B cell (primary cell): ENCODE measurements around the gene TRA2A.

Experiments used
- EZH2 ChIP-seq: IDR thresholded peaks from 2 replicates; pipeline ENCODE4 v1.6.1; 2012; ENCODE audit warnings: borderline replicate concordance, low read depth, mild to moderate bottlenecking, moderate library complexity, low read length; ENCODE audit not compliant: insufficient read depth, poor library complexity, severe bottlenecking
- TF ChIP-seq, protein P1 (sequence below): fragments of 200-600 bp; IDR thresholded peaks from one replicate; pipeline ENCODE4 v1.8.0; 2022; ENCODE audit warnings: antibody characterized with exemption, mild to moderate bottlenecking

DNA sequence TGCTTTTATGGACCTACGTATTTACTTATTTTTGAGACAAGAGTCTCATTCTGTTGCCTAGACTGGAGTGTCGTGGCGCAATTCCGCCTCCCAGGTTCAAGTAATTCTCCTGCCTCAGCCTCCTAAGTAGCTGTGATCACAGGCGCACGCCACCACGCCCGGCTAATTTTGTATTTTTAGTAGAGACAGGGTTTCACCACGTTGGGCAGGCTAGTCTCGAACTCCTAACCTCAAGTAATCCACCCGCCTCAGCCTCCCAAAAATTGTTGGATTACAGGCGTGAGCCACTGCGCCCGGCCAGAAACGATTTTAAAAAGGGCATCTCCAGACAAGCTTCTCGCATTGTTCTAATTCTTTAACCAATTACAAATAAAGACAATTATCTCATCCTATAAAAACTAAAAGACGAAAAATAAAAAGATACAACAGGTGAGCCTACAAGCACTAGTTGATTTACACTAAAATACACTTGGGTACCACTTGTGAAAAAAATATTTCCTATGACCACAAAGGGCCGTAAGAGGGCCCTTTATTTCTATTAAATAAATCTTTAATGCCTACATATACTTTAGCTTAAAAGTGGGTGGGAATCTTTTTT, 2.4 kb downstream of the TRA2A start:
- TF ChIP-seq, protein P1, sequence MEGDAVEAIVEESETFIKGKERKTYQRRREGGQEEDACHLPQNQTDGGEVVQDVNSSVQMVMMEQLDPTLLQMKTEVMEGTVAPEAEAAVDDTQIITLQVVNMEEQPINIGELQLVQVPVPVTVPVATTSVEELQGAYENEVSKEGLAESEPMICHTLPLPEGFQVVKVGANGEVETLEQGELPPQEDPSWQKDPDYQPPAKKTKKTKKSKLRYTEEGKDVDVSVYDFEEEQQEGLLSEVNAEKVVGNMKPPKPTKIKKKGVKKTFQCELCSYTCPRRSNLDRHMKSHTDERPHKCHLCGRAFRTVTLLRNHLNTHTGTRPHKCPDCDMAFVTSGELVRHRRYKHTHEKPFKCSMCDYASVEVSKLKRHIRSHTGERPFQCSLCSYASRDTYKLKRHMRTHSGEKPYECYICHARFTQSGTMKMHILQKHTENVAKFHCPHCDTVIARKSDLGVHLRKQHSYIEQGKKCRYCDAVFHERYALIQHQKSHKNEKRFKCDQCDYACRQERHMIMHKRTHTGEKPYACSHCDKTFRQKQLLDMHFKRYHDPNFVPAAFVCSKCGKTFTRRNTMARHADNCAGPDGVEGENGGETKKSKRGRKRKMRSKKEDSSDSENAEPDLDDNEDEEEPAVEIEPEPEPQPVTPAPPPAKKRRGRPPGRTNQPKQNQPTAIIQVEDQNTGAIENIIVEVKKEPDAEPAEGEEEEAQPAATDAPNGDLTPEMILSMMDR = no peak
- TF ChIP-seq EZH2 = no peak
